Measurements from ENCODE around the gene HS3ST4. TPM values are rescaled to one million over a fixed set of nuclear protein-coding genes. Genes with fewer than 3 reads are reported as not detected.

The HS3ST4 gene
- total and polyA plus RNA-seq, 2 of the 8 experiments (the other 6 are each of a cell fraction or from before 2014, with no cell fraction given) = 1.9 to 3.3 TPM

DNA sequence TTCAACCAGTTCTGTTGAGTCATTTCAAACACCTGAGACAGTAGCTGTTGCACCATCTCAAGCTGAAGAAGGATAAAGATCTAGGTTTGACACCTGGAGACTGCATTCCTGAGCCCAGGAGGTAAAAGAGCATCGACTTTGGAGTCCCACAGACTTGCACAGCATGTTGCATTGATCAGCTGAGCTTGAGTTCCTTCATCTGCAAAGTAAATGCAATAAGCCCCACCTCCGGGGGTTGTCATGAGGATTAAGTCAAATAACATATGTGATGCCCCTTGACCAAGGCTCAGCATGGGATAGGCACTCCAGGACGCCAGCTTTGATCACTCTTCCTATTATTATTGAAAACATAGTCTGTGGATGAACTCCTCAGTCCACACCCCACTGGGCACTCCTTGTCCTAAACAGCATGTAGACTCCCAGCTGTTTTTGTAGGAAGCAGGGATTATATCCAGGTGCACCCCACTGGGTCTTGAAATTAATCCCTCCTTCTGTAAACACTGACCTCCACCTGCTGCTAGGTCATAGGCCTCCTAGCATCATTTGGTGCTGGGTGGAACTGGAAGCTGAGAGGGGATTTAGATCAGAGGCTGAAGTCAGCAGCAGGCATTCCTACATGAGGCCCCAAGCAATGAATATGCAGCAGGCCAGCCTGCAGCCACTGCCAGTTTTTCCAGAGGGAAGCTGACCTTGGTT, 259.0 kb downstream of the HS3ST4 start (continued):
- TF ChIP-seq RXRA (IDR thresholded peaks at IDR 0.05; ENCODE audit: insufficient read depth, low read depth, low read length) (peak; percentile 91; the same call in 1 of the 2 replicates), SIN3A (conservative IDR thresholded peaks at IDR 0.05 in 1 of 2, IDR thresholded peaks at IDR 0.05 in 1 of 2; ENCODE audit: low read depth in 1 of 2, low read length in 2 of 2) (peak; percentile 42 to 89; a peak in 2 of 4 replicates), CBX8 (IDR thresholded peaks at IDR 0.05; ENCODE audit: borderline replicate concordance, low read depth, low read length) (no peak), SUZ12 (IDR thresholded peaks at IDR 0.05; ENCODE audit: low read length) (no peak), JUN (IDR thresholded peaks at IDR 0.05; ENCODE audit: low read depth, low read length) (no peak), BACH1 (IDR thresholded peaks at IDR 0.05; ENCODE audit: low read length) (peak; percentile 69; the same call in 1 of the 2 replicates), SRF (IDR thresholded peaks at IDR 0.05; ENCODE audit: low read depth, low read length) (no peak), KDM4A (IDR thresholded peaks at IDR 0.05; ENCODE audit: low read depth, low read length, severe bottlenecking) (no peak), KDM1A (IDR thresholded peaks at IDR 0.05; ENCODE audit: borderline replicate concordance, low read length) (peak; percentile 88), TAF1 (IDR thresholded peaks at IDR 0.05; ENCODE audit: low read depth, low read length) (no peak), SP1 (IDR thresholded peaks at IDR 0.05; ENCODE audit: low read depth, low read length) (peak; percentile 54; the same call in 1 of the 2 replicates), EZH2 (IDR thresholded peaks at IDR 0.05; ENCODE audit: low read depth, low read length, severe bottlenecking) (no peak), GABPA (IDR thresholded peaks at IDR 0.05; ENCODE audit: borderline replicate concordance, insufficient read depth, low read length) (no peak), SP2 (IDR thresholded peaks at IDR 0.05; ENCODE audit: low read length) (no peak), CHD1 (IDR thresholded peaks at IDR 0.05; ENCODE audit: low read depth, low read length) (no peak), EGR1 (IDR thresholded peaks at IDR 0.05; ENCODE audit: borderline replicate concordance, low read depth, low read length) (peak; percentile 13; the same call in 1 of the 2 replicates), RFX5 (IDR thresholded peaks at IDR 0.05; ENCODE audit: borderline replicate concordance, low read depth, low read length) (peak; percentile 86), BCL11A (IDR thresholded peaks at IDR 0.05; ENCODE audit: low read depth in 2 of 2, low read length in 2 of 2) (peak in 1 of 2 experiments; percentile 63), CREB1 (IDR thresholded peaks at IDR 0.05) (peak; percentile 75), POLR2AphosphoS5 (IDR thresholded peaks at IDR 0.05; ENCODE audit: low read depth, low read length) (no peak; the same call in 1 of the 2 replicates), KDM5A (IDR thresholded peaks at IDR 0.05; ENCODE audit: low read length) (no peak), TEAD4 (IDR thresholded peaks at IDR 0.05; ENCODE audit: low read depth, low read length) (peak; percentile 90), CBX5 (IDR thresholded peaks at IDR 0.05; ENCODE audit: low read depth, low read length) (no peak), SIX5 (IDR thresholded peaks at IDR 0.05; ENCODE audit: low read depth, low read length) (no peak)
- TF ChIP-seq, protein P1, sequence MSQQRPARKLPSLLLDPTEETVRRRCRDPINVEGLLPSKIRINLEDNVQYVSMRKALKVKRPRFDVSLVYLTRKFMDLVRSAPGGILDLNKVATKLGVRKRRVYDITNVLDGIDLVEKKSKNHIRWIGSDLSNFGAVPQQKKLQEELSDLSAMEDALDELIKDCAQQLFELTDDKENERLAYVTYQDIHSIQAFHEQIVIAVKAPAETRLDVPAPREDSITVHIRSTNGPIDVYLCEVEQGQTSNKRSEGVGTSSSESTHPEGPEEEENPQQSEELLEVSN (IDR thresholded peaks at IDR 0.05) = no peak
